K562 (cell line): ENCODE data around the gene DTNB. TPM values are rescaled to one million over a fixed set of nuclear protein-coding genes. Genes with fewer than 3 reads are reported as not detected.

Source experiments
- ARID3A ChIP-seq: IDR thresholded peaks from 2 replicates; pipeline ENCODE4 v1.6.1; 2012; ENCODE audit warnings: low read depth, low read length, improper control_type of control experiment, borderline replicate concordance
- CGGBP1 ChIP-seq: fragments of 250-450 bp; sonication (Bioruptor Pico); IDR thresholded peaks from 2 replicates; pipeline ENCODE4 v1.9.0; 2021; ENCODE audit warnings: mild to moderate bottlenecking
- FOXA1 ChIP-seq: fragments of 450-650 bp; IDR thresholded peaks from 2 replicates; pipeline ENCODE4 v1.6.1; 2016; ENCODE audit warnings: mild to moderate bottlenecking, borderline replicate concordance
- SAFB ChIP-seq: fragments of 200-400 bp; formaldehyde crosslinking; IDR thresholded peaks from 2 replicates; pipeline ENCODE4 v1.6.1; 2017; ENCODE audit warnings: low read depth, low read length, borderline replicate concordance
- SAFB2 ChIP-seq: fragments of 200-400 bp; formaldehyde crosslinking; IDR thresholded peaks from 2 replicates; pipeline ENCODE4 v1.6.1; 2018; ENCODE audit warnings: borderline replicate concordance, low read length, low read depth, moderate library complexity; ENCODE audit not compliant: severe bottlenecking
- SMAD4 ChIP-seq: fragments of 250-450 bp; sonication (Bioruptor Pico); conservative IDR thresholded peaks from 2 replicates; pipeline ENCODE4 v1.8.0; 2021; ENCODE audit warnings: inconsistent platforms, mild to moderate bottlenecking, moderate library complexity
- ZBTB5 ChIP-seq: fragments of 450-650 bp; IDR thresholded peaks from 2 replicates; pipeline ENCODE4 v1.6.1; 2017; ENCODE audit warnings: antibody characterized with exemption
- ZHX1 ChIP-seq: fragments of 150-350 bp; conservative IDR thresholded peaks from 2 replicates; pipeline ENCODE4 v1.6.1; 2014; ENCODE audit warnings: low read length
- ZNF174 ChIP-seq: fragments of 250-450 bp; sonication (Bioruptor Pico); IDR thresholded peaks from 2 replicates; pipeline ENCODE4 v1.4.0; 2020; ENCODE audit warnings: mild to moderate bottlenecking
- ZNF280A ChIP-seq: fragments of 450-650 bp; IDR thresholded peaks from 2 replicates; pipeline ENCODE4 v1.6.1; 2018; ENCODE audit warnings: mild to moderate bottlenecking, low read depth; ENCODE audit not compliant: partially characterized antibody
- ZNF3 ChIP-seq: fragments of 250-450 bp; sonication (Bioruptor Pico); IDR thresholded peaks from 2 replicates; pipeline ENCODE4 v1.5.0; 2021; ENCODE audit warnings: mild to moderate bottlenecking, moderate library complexity
- ZNF41 ChIP-seq: fragments of 250-450 bp; sonication (Bioruptor Pico); conservative IDR thresholded peaks from 2 replicates; pipeline ENCODE4 v1.4.0; 2020; ENCODE audit warnings: mild to moderate bottlenecking
- ZNF668 ChIP-seq: fragments of 250-450 bp; sonication (Bioruptor Pico); IDR thresholded peaks from 2 replicates; pipeline ENCODE4 v1.8.0; 2022; ENCODE audit warnings: mild to moderate bottlenecking, inconsistent platforms
- polyA plus RNA-seq, 8 experiments: library from polyadenylated mRNA; depleted of rRNA in 4 of 8; stranded (reverse) in 5 of 8; unstranded in 3 of 8; fragments of >200 nt; fragmentation: Nextera tagmentation in 2 of 8; fragmentation: Illumina TruSeq in 1 of 8; extraction: Ambion mirVana in 2 of 8; extraction: Trizol in 1 of 8; gene quantifications; 2 replicates each; pipeline versions ENCODE4 v1.2.1 to v1.2.3, GENCODE V29; 2011 to 2014; ENCODE audit warnings: inconsistent platforms in 1 of 8, missing spikeins in 1 of 8
- total RNA-seq, 7 experiments: library from RNA; depleted of rRNA in 6 of 7; stranded (reverse); fragments of >200 nt in 6 of 7; fragmentation: Illumina TruSeq in 2 of 7; extraction: Trizol in 2 of 7; gene quantifications; 2 replicates each; pipeline versions ENCODE4 v1.2.1 to v1.2.3, GENCODE V29; 2011 to 2021; ENCODE audit warnings: low replicate concordance in 1 of 7

DTNB gene
- total and polyA plus RNA-seq, 9 of the 15 experiments (the other 6 are each of a cell fraction or from before 2014, with no cell fraction given): 0.18 to 2.0 (median 0.77) TPM; not detected in 2

GRCh38 chr2:25386971-25387875 lies 286.2 kb downstream of the DTNB start (continued):
- TF ChIP-seq ZNF280A: no peak
- no peak for TF ChIP-seq FOXA1
- no peak for TF ChIP-seq ZNF3
- TF ChIP-seq ZNF668 (CRISPR knock-in tag): no peak
- TF ChIP-seq SAFB: no peak
- no peak for TF ChIP-seq SAFB2
- no peak for TF ChIP-seq ZNF41 (CRISPR knock-in tag)
- TF ChIP-seq ARID3A: no peak
- no peak for TF ChIP-seq ZHX1
- TF ChIP-seq ZBTB5: no peak
- TF ChIP-seq CGGBP1 (CRISPR knock-in tag): no peak
- no peak for TF ChIP-seq ZNF174 (CRISPR knock-in tag)
- TF ChIP-seq SMAD4: no peak
